ENCODE measurements around the gene ZNF740. TPM values are rescaled to one million over a fixed set of nuclear protein-coding genes. Genes with fewer than 3 reads are reported as not detected.

Gene ZNF740
- total RNA-seq, 2 experiments from 2014 or later = 31.3 to 35.9 TPM

- no peaks in the 10 kb centered on the region for H3K9me3 Mint-ChIP-seq
- ATAC-seq (no peak), DNase-seq (no peak)
- peak overlapping the region; percentile 83 for H3K27ac Mint-ChIP-seq
- POLR2A ChIA-PET = interaction anchor here (0.7 to 9.4 kb wide), 8 partner anchors 9 to 68 kb away, joined by 3 to 91 read pairs (median 6); partner anchors contain the start of genes CSAD, ESPL1 and ZNF740
- no peak overlapping the region for H3K4me3 Mint-ChIP-seq
- no peak for TF ChIP-seq CTCF (IDR thresholded peaks at IDR 0.05)
- peaks cover 61% of the 10 kb centered on the region for H3K36me3 Mint-ChIP-seq (ENCODE audit: low read depth)
- CTCF ChIA-PET = interaction anchor here (1.0 to 4.6 kb wide), 13 partner anchors 10 to 136 kb away, joined by 3 to 60 read pairs (median 6); partner anchors contain the start of genes AAAS, CSAD, ESPL1 and SPRYD3
- H3K27me3 Mint-ChIP-seq = no peaks in the 10 kb centered on the region
- H3K4me1 Mint-ChIP-seq (ENCODE audit: low read depth) = peaks cover 62% of the 10 kb centered on the region
- intact Hi-C loops (cut with micrococcal nuclease) = no loop called here
These were observed 19.2 kb downstream of the ZNF740 start for GRCh38 chr12:53199700-53200099.

GRCh38 chr12:53200107-53200457 lies 19.6 kb downstream of the ZNF740 start:
- Mint-ChIP-seq H3K27ac (peak overlapping the region; percentile 83), H3K36me3 (ENCODE audit: low read depth) (peaks cover 62% of the 10 kb centered on the region), H3K4me3 (peak overlapping the region; percentile 43), H3K9me3 (no peaks in the 10 kb centered on the region), H3K4me1 (ENCODE audit: low read depth) (peaks cover 64% of the 10 kb centered on the region), H3K27me3 (no peaks in the 10 kb centered on the region)
- no peak for ATAC-seq
- no peak for TF ChIP-seq CTCF (IDR thresholded peaks at IDR 0.05)
- DNase-seq = no peak
- ChIA-PET POLR2A (interaction anchor here (0.7 to 9.4 kb wide), 7 partner anchors 9 to 68 kb away, joined by 3 to 91 read pairs (median 8); partner anchors contain the start of genes CSAD, ESPL1 and ZNF740), CTCF (interaction anchor here (1.0 to 4.6 kb wide), 10 partner anchors 10 to 136 kb away, joined by 3 to 60 read pairs (median 4); partner anchors contain the start of genes CSAD, ESPL1, SPRYD3 and ZNF740)
- intact Hi-C loops (cut with micrococcal nuclease) = no loop called here

- POLR2A ChIA-PET = interaction anchor here (0.7 to 9.4 kb wide), 7 partner anchors 8 to 67 kb away, joined by 3 to 91 read pairs (median 8); partner anchors contain the start of genes CSAD, ESPL1 and ZNF740
- Mint-ChIP-seq H3K4me3 (peak overlapping the region; percentile 43), H3K4me1 (ENCODE audit: low read depth) (peaks cover 70% of the 10 kb centered on the region), H3K36me3 (ENCODE audit: low read depth) (peaks cover 61% of the 10 kb centered on the region), H3K9me3 (no peaks in the 10 kb centered on the region), H3K27me3 (no peaks in the 10 kb centered on the region), H3K27ac (peak overlapping the region; percentile 83)
- intact Hi-C loops (cut with micrococcal nuclease) = no loop called here
- peak; percentile 64 for DNase-seq
- no peak for TF ChIP-seq CTCF (IDR thresholded peaks at IDR 0.05)
- CTCF ChIA-PET = interaction anchor here (0.7 to 4.6 kb wide), 13 partner anchors 11 to 137 kb away, joined by 3 to 60 read pairs (median 4); partner anchors contain the start of genes CSAD, ESPL1, SPRYD3 and ZNF740
- peak; percentile 41 for ATAC-seq
These were observed 20.1 kb downstream of the ZNF740 start for GRCh38 chr12:53200458-53201176.

GRCh38 chr12:53201177-53201541 lies 20.6 kb downstream of the ZNF740 start:
- ChIA-PET CTCF (interaction anchor here (1.2 to 4.6 kb wide), 7 partner anchors 11 to 137 kb away, joined by 3 to 60 read pairs (median 5); partner anchors contain the start of genes CSAD and ZNF740), POLR2A (interaction anchor here (1.4 to 9.4 kb wide), 5 partner anchors 8 to 19 kb away, joined by 4 to 91 read pairs (median 8); partner anchors contain the start of genes CSAD and ZNF740)
- DNase-seq = no peak
- no peak for TF ChIP-seq CTCF (IDR thresholded peaks at IDR 0.05)
- peak overlapping the region; percentile 83 for H3K27ac Mint-ChIP-seq
- peaks cover 74% of the 10 kb centered on the region for H3K4me1 Mint-ChIP-seq (ENCODE audit: low read depth)
- H3K36me3 Mint-ChIP-seq (ENCODE audit: low read depth) = peaks cover 60% of the 10 kb centered on the region
- peak overlapping the region; percentile 43 for H3K4me3 Mint-ChIP-seq
- no peaks in the 10 kb centered on the region for H3K9me3 Mint-ChIP-seq
- intact Hi-C loops (cut with micrococcal nuclease) = no loop called here
- no peak for ATAC-seq
- no peaks in the 10 kb centered on the region for H3K27me3 Mint-ChIP-seq

All from activated CD8-positive, alpha-beta T cell treated with anti-CD3 and anti-CD28 coated beads for 36 hours (primary cell).